Activated CD4-positive, alpha-beta T cell treated with anti-CD3 and anti-CD28 coated beads, Interleukin-2, amount 10 ng/mL, durations not matched to agents 24 days and 14 days (primary cell): ENCODE results near the gene KCNAB1. TPM values are rescaled to one million over a fixed set of nuclear protein-coding genes. Genes with fewer than 3 reads are reported as not detected.

ENCODE experiments used
- DNase-seq: peaks from one replicate; pipeline ENCODE4 v3.0.0; 2022
- H3K27ac Mint-ChIP-seq: one replicate; pipeline ENCODE4 v1.8.0; 2022; ENCODE audit warnings: mild to moderate bottlenecking, mixed read lengths
- H3K27me3 Mint-ChIP-seq: one replicate; pipeline ENCODE4 v1.8.0; 2022; ENCODE audit warnings: mixed read lengths
- H3K36me3 Mint-ChIP-seq: one replicate; pipeline ENCODE4 v1.8.0; 2022; ENCODE audit warnings: low read depth, mild to moderate bottlenecking, mixed read lengths
- H3K4me1 Mint-ChIP-seq: one replicate; pipeline ENCODE4 v1.8.0; 2021; ENCODE audit warnings: mixed read lengths
- H3K4me3 Mint-ChIP-seq: one replicate; pipeline ENCODE4 v1.8.0; 2022; ENCODE audit warnings: mild to moderate bottlenecking, moderate library complexity, mixed read lengths
- H3K9me3 Mint-ChIP-seq: one replicate; pipeline ENCODE4 v1.8.0; 2021; ENCODE audit warnings: mixed read lengths
- intact Hi-C: fragments of 100-400 bp; cut with micrococcal nuclease; formaldehyde crosslinking; loops from one replicate; pipeline ENCODE4 v1.15.1; 2023
- total RNA-seq: library from RNA; stranded (reverse); gene quantifications from 2 replicates; pipeline ENCODE4 v1.2.3, GENCODE V29; 2022

KCNAB1 gene
- total RNA-seq, 1 donor from 2014 or later: not detected

GRCh38 chr3:156356537-156357363 lies 236.4 kb downstream of the KCNAB1 start:
- intact Hi-C loops: no loop called here
- no peaks in the 10 kb centered on the region for H3K9me3 Mint-ChIP-seq
- DNase-seq: no peak
- no peak overlapping the region for H3K4me3 Mint-ChIP-seq
- peaks cover 28% of the 10 kb centered on the region for H3K27me3 Mint-ChIP-seq
- H3K4me1 Mint-ChIP-seq: no peaks in the 10 kb centered on the region
- H3K27ac Mint-ChIP-seq: no peak overlapping the region
- H3K36me3 Mint-ChIP-seq: no peaks in the 10 kb centered on the region

- H3K9me3 Mint-ChIP-seq: no peaks in the 10 kb centered on the region
- DNase-seq: no peak
- no peaks in the 10 kb centered on the region for H3K4me1 Mint-ChIP-seq
- intact Hi-C loops: no loop called here
- no peaks in the 10 kb centered on the region for H3K36me3 Mint-ChIP-seq
- peaks cover 27% of the 10 kb centered on the region for H3K27me3 Mint-ChIP-seq
- H3K27ac Mint-ChIP-seq: no peak overlapping the region
- no peak overlapping the region for H3K4me3 Mint-ChIP-seq
These were observed 237.9 kb downstream of the KCNAB1 start for GRCh38 chr3:156358232-156358631.

- no peak overlapping the region for H3K27ac Mint-ChIP-seq
- intact Hi-C loops: no loop called here
- no peaks in the 10 kb centered on the region for H3K9me3 Mint-ChIP-seq
- no peaks in the 10 kb centered on the region for H3K4me1 Mint-ChIP-seq
- no peak overlapping the region for H3K4me3 Mint-ChIP-seq
- no peaks in the 10 kb centered on the region for H3K36me3 Mint-ChIP-seq
- DNase-seq: no peak
- H3K27me3 Mint-ChIP-seq: peaks cover 25% of the 10 kb centered on the region
These were observed 239.0 kb downstream of the KCNAB1 start for GRCh38 chr3:156359368-156359767.

GRCh38 chr3:156360083-156360482 lies 239.7 kb downstream of the KCNAB1 start:
- no peak overlapping the region for H3K27ac Mint-ChIP-seq
- H3K9me3 Mint-ChIP-seq: no peaks in the 10 kb centered on the region

GRCh38 chr3:156360963-156361362 lies 240.6 kb downstream of the KCNAB1 start:
- Mint-ChIP-seq H3K36me3 (no peaks in the 10 kb centered on the region), H3K27me3 (peaks cover 27% of the 10 kb centered on the region), H3K4me1 (no peaks in the 10 kb centered on the region), H3K9me3 (no peaks in the 10 kb centered on the region), H3K27ac (no peak overlapping the region), H3K4me3 (no peak overlapping the region)
- intact Hi-C loops: no loop called here
- no peak for DNase-seq

More at GRCh38 chr3:156360083-156360482, 239.7 kb downstream of the KCNAB1 start:
- no peaks in the 10 kb centered on the region for H3K4me1 Mint-ChIP-seq
- no peaks in the 10 kb centered on the region for H3K36me3 Mint-ChIP-seq
- H3K4me3 Mint-ChIP-seq: no peak overlapping the region
- DNase-seq: no peak
- intact Hi-C loops: no loop called here
- H3K27me3 Mint-ChIP-seq: peaks cover 28% of the 10 kb centered on the region

GRCh38 chr3:156366559-156366958 lies 246.2 kb downstream of the KCNAB1 start:
- no peak for DNase-seq
- Mint-ChIP-seq H3K4me3 (no peak overlapping the region), H3K4me1 (no peaks in the 10 kb centered on the region), H3K27me3 (peaks cover 15% of the 10 kb centered on the region), H3K9me3 (no peaks in the 10 kb centered on the region), H3K36me3 (no peaks in the 10 kb centered on the region), H3K27ac (no peak overlapping the region)
- intact Hi-C loops: no loop called here

- Mint-ChIP-seq H3K4me3 (no peak overlapping the region), H3K36me3 (no peaks in the 10 kb centered on the region), H3K4me1 (no peaks in the 10 kb centered on the region), H3K27me3 (peaks cover 17% of the 10 kb centered on the region), H3K9me3 (no peaks in the 10 kb centered on the region), H3K27ac (no peak overlapping the region)
- DNase-seq: no peak
- intact Hi-C loops: no loop called here
These were observed 247.8 kb downstream of the KCNAB1 start for GRCh38 chr3:156368189-156368588.

- no peaks in the 10 kb centered on the region for H3K4me1 Mint-ChIP-seq
- no peak overlapping the region for H3K4me3 Mint-ChIP-seq
- H3K27ac Mint-ChIP-seq: no peak overlapping the region
- no peak for DNase-seq
- H3K36me3 Mint-ChIP-seq: no peaks in the 10 kb centered on the region
- peaks cover 21% of the 10 kb centered on the region for H3K27me3 Mint-ChIP-seq
- no peaks in the 10 kb centered on the region for H3K9me3 Mint-ChIP-seq
- intact Hi-C loops: no loop called here
These were observed 251.3 kb downstream of the KCNAB1 start for GRCh38 chr3:156371701-156372100.

- H3K36me3 Mint-ChIP-seq: no peaks in the 10 kb centered on the region
- H3K27me3 Mint-ChIP-seq: peaks cover 23% of the 10 kb centered on the region
These were observed 252.7 kb downstream of the KCNAB1 start for GRCh38 chr3:156373095-156373494.

GRCh38 chr3:156373654-156374053 lies 253.3 kb downstream of the KCNAB1 start:
- intact Hi-C loops: no loop called here
- Mint-ChIP-seq H3K27ac (no peak overlapping the region), H3K4me3 (no peak overlapping the region), H3K27me3 (peaks cover 23% of the 10 kb centered on the region), H3K36me3 (no peaks in the 10 kb centered on the region), H3K4me1 (no peaks in the 10 kb centered on the region), H3K9me3 (no peaks in the 10 kb centered on the region)
- no peak for DNase-seq

More at GRCh38 chr3:156373095-156373494, 252.7 kb downstream of the KCNAB1 start:
- Mint-ChIP-seq H3K27ac (no peak overlapping the region), H3K4me1 (no peaks in the 10 kb centered on the region), H3K4me3 (no peak overlapping the region), H3K9me3 (no peaks in the 10 kb centered on the region)
- DNase-seq: no peak
- intact Hi-C loops: no loop called here

- DNase-seq: no peak
- peaks cover 25% of the 10 kb centered on the region for H3K27me3 Mint-ChIP-seq
- H3K4me1 Mint-ChIP-seq: no peaks in the 10 kb centered on the region
- no peaks in the 10 kb centered on the region for H3K9me3 Mint-ChIP-seq
- intact Hi-C loops: no loop called here
- no peaks in the 10 kb centered on the region for H3K36me3 Mint-ChIP-seq
- H3K27ac Mint-ChIP-seq: no peak overlapping the region
- H3K4me3 Mint-ChIP-seq: no peak overlapping the region
These were observed 255.8 kb downstream of the KCNAB1 start for GRCh38 chr3:156376199-156376598.

- Mint-ChIP-seq H3K4me1 (no peaks in the 10 kb centered on the region), H3K27me3 (peaks cover 21% of the 10 kb centered on the region), H3K4me3 (no peak overlapping the region), H3K36me3 (no peaks in the 10 kb centered on the region), H3K27ac (no peak overlapping the region), H3K9me3 (no peaks in the 10 kb centered on the region)
- intact Hi-C loops: no loop called here
- no peak for DNase-seq
These were observed 256.9 kb downstream of the KCNAB1 start for GRCh38 chr3:156377266-156377665.

- no peaks in the 10 kb centered on the region for H3K9me3 Mint-ChIP-seq
- peaks cover 21% of the 10 kb centered on the region for H3K27me3 Mint-ChIP-seq
- intact Hi-C loops: no loop called here
- DNase-seq: no peak
- no peak overlapping the region for H3K27ac Mint-ChIP-seq
- no peak overlapping the region for H3K4me3 Mint-ChIP-seq
- no peaks in the 10 kb centered on the region for H3K36me3 Mint-ChIP-seq
- no peaks in the 10 kb centered on the region for H3K4me1 Mint-ChIP-seq
These were observed 257.3 kb downstream of the KCNAB1 start for GRCh38 chr3:156377718-156378117.

- Mint-ChIP-seq H3K9me3 (no peaks in the 10 kb centered on the region), H3K27me3 (peaks cover 22% of the 10 kb centered on the region), H3K27ac (no peak overlapping the region), H3K36me3 (no peaks in the 10 kb centered on the region), H3K4me1 (no peaks in the 10 kb centered on the region), H3K4me3 (no peak overlapping the region)
- DNase-seq: no peak
- intact Hi-C loops: no loop called here
These were observed 258.5 kb downstream of the KCNAB1 start for GRCh38 chr3:156378871-156379270.

- Mint-ChIP-seq H3K27me3 (peaks cover 23% of the 10 kb centered on the region), H3K36me3 (no peaks in the 10 kb centered on the region)
- intact Hi-C loops: no loop called here
These were observed 258.9 kb downstream of the KCNAB1 start for GRCh38 chr3:156379327-156379726.

More at GRCh38 chr3:156379327-156379726, 258.9 kb downstream of the KCNAB1 start:
- Mint-ChIP-seq H3K9me3 (no peaks in the 10 kb centered on the region), H3K4me1 (no peaks in the 10 kb centered on the region), H3K4me3 (no peak overlapping the region), H3K27ac (no peak overlapping the region)
- DNase-seq: no peak
